GM18519 (cell line): ENCODE measurements around the gene LSM2.

Experiments used
- ATAC-seq: cut with Tn5 transposase; IDR thresholded peaks from one replicate; pipeline ENCODE4 v1.9.1; 2021; ENCODE audit warnings: mild to moderate bottlenecking, moderate library complexity; ENCODE audit not compliant: unreplicated experiment, low FRiP score

The LSM2 gene

DNA sequence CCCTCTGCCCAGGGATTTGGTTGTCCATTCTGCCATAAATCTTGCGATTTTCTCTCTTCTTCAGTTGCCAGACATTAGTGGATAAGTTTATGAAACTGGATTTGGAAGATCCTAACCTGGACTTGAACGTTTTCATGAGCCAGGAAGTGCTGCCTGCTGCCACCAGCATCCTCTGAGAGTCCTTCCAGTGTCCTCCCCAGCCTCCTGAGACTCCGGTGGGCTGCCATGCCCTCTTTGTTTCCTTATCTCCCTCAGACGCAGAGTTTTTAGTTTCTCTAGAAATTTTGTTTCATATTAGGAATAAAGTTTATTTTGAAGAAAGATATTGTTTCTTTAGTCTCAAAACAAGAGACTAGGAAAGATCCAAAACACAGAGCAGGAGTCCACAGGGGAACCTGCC, 44.4 kb downstream of the LSM2 start, which contains the start of gene SAPCD1:
TSS of gene SAPCD1 (plus strand) at position 301 of the 400 bp plus-strand sequence. CDS start 399 bp downstream, outside the sequence.
- ATAC-seq: no peak

DNA sequence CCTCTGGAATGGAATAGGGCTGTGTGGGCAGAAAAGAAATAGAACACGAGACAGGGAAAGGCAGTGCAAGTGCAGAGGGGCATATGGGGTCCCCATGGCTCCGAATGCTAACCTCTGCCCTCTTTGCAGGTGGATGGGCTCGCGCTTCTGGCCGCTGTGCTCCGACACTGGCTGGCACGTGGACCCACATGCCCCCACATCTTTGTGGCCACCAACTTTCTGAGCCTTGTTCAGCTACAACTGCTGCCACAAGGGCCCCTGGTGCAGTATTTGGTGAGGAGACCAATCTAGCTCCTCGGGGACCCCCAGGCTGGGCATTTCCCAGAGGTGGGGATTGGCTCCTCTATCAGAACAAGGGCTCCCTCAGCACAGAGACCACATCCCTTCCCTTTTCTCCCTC, 45.4 kb downstream of the LSM2 start:
- no peak for ATAC-seq

DNA sequence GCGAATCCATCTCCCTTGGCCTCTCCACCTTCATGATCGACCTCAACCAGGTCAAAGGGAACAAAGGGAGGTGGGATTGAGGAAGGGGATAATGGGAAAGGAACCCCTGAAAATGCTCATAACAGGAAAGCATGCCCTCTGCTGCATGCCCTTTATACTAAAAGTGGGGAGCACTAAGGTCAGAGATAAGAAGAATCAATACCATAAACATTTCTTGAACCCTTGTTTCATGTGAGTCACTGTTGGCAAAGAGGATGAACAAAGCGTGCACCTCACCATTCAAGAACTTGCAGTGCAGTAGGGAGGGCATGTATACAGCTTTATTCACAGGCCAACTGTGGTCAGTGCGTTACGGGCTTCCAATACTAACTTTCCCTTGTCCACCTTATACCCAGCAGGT, 46.0 kb downstream of the LSM2 start:
- ATAC-seq: no peak

DNA sequence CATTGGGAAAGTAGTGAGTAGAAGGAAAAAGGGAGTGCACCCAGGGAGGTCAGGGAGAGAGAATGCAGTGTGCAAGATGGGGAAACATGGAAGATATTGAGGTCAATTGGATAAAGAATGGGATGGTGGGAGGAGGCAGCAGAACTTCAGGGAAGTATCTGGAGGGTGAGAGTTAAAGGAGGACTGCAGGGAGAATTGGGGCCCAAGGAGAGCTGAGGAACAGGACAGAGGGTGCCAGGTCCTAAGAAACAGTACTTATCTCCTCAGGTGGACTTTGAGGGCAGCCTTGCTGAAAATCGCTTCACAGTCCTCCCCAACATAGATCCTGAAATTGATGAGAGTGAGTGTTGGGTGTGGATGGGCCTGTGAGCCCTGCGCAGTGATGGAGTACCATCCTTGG, 48.5 kb downstream of the LSM2 start:
- no peak for ATAC-seq

DNA sequence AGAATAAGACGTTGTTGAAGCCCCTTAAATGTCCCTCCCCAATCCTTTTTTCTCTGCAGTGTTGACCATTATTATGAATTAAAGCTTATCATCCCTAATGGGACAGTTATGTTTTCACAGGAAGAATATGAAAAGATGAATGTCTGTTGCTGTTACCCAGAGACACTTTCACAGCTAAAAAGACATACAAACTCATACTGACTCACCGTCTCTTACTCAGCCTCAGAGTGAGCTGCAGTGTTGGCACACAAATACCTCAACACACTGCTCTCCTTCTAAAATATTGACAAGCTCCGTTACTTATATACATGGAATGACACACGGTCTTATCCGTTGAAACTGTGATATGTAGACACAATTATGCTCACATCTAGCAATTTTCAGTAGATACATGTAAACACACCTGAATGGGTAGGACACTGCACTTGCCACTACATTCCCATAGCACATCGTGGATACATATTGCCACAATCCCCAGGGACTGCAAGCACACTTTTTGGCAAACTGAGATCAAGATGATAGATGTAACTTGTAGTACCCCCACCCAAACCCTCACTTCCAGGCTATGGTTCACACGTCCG, 53.9 kb downstream of the LSM2 start:
- ATAC-seq: no peak

DNA sequence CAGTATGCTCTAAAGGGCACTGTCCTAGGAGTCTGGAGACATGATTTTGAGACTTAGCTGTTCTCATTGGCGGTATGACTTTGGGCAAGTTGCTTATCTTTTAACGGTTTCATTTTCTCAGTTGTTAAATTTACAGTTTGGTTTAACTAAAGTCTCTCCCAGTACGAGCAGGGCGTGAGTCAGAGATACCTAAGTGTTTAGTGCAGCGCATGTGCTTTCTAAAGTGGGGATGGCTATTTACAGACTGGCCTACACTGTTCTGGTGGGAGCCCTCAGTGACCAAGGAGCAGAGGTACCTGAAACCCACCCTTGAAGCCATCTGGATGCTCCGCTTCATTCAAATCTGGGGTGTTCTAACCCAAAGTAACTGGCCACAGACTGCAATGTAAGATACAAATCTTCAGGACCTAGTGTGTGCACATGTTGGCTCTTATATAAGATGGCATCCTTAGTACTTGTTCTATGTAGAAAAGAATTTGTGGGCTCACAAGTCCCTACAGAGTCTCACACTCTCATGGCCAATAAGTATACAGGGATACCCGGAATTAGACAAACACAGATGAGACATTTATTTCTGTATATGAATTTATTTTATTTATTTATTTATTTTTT, 56.2 kb downstream of the LSM2 start:
- ATAC-seq: no peak

DNA sequence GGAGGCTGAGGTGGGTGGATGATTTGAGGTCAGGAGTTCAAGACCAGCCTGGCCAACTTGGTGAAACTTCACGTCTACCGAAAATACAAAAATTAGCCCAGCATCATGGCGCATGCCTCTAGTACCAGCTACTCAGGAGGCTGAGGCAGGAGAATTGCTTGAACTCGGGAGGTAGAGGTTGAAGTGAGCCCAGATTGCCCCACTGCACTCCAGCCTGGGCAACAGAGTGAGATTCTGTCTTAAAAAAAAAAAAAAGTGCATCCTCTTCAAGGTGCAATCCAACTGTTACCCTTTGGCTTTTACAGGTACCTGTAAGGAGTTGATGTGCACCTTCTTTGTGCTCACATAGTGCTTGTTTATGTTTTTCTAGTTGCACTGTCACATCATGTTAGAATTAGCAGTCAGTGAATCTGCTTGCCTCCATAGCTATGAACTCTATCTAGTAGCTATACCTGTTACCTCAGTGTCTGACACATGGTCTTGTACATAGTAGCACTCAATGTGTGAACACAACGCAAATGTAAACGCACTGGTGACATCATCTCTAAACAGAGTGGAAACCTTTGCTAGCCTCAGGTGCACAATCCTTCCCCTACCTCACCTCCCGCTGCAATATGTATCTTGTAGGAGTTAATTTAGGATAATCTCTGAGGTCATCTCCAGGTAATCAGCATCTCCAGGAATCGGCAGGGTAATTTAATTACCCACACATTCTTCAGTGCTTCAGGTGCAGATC, 57.3 kb downstream of the LSM2 start:
- ATAC-seq: no peak
